Ishikawa (cell line): ENCODE data around the gene THAP7.

Experiments
- EP300 ChIP-seq: IDR thresholded peaks from 2 replicates; pipeline ENCODE4 v1.6.1; 2012; ENCODE audit warnings: borderline replicate concordance
- TEAD4 ChIP-seq: IDR thresholded peaks from 2 replicates; pipeline ENCODE4 v1.6.1; 2012
- TF ChIP-seq, protein P1 (sequence below): IDR thresholded peaks from 2 replicates; pipeline ENCODE4 v1.6.1; 2012
- TF ChIP-seq, protein P2 (sequence below): IDR thresholded peaks from 2 replicates; pipeline ENCODE4 v1.6.1; 2012; ENCODE audit warnings: low read depth, mild to moderate bottlenecking
- TF ChIP-seq, protein P3 (sequence below): IDR thresholded peaks from 2 replicates; pipeline ENCODE4 v1.6.1; 2012

DNA sequence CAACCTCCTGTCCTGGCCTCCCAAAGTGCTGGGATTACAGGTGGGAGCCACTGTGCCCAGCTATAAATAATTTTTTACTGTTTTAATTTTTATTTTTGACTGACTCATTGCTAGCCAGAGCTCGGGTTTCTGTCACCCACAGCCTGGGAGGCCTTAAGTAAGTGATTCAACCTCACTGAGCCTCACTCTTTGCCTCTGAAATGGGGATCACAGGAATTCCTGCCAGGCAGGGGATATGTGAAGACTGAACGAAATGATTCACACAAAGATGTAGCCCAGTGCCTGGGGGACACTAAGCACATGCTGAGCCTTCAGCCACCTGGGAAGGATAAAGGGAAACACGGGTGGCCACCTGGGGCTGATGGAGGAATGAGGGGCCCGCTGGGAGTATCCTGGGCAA is 40.0 kb upstream of the THAP7 start:
- TF ChIP-seq EP300 (no peak), TEAD4 (no peak)
- TF ChIP-seq, protein P1, sequence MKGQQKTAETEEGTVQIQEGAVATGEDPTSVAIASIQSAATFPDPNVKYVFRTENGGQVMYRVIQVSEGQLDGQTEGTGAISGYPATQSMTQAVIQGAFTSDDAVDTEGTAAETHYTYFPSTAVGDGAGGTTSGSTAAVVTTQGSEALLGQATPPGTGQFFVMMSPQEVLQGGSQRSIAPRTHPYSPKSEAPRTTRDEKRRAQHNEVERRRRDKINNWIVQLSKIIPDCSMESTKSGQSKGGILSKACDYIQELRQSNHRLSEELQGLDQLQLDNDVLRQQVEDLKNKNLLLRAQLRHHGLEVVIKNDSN = no peak
- TF ChIP-seq, protein P2, sequence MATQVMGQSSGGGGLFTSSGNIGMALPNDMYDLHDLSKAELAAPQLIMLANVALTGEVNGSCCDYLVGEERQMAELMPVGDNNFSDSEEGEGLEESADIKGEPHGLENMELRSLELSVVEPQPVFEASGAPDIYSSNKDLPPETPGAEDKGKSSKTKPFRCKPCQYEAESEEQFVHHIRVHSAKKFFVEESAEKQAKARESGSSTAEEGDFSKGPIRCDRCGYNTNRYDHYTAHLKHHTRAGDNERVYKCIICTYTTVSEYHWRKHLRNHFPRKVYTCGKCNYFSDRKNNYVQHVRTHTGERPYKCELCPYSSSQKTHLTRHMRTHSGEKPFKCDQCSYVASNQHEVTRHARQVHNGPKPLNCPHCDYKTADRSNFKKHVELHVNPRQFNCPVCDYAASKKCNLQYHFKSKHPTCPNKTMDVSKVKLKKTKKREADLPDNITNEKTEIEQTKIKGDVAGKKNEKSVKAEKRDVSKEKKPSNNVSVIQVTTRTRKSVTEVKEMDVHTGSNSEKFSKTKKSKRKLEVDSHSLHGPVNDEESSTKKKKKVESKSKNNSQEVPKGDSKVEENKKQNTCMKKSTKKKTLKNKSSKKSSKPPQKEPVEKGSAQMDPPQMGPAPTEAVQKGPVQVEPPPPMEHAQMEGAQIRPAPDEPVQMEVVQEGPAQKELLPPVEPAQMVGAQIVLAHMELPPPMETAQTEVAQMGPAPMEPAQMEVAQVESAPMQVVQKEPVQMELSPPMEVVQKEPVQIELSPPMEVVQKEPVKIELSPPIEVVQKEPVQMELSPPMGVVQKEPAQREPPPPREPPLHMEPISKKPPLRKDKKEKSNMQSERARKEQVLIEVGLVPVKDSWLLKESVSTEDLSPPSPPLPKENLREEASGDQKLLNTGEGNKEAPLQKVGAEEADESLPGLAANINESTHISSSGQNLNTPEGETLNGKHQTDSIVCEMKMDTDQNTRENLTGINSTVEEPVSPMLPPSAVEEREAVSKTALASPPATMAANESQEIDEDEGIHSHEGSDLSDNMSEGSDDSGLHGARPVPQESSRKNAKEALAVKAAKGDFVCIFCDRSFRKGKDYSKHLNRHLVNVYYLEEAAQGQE = no peak
- TF ChIP-seq, protein P3, sequence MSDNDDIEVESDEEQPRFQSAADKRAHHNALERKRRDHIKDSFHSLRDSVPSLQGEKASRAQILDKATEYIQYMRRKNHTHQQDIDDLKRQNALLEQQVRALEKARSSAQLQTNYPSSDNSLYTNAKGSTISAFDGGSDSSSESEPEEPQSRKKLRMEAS = no peak
